ENCODE measurements around the gene CRELD2.

The CRELD2 gene

DNA sequence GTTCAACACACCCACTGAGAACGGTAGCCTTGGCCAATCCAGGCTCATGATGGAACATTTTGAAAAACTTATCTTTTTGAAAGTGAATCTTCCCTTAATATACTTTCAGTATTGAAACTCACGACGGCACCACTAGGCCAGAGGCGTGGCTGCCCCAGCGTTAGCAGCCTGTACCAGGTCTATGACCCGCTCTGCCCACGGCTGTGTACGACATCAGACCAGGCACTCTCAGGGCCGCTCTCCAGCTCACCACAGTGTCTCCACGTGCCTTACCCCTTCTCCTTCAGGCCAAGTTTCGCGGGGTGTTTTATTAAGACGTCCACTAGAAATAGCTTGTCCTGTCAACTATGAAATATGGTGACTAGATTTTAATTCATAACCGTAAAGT, 31.4 kb upstream of the CRELD2 start:
- no peak for DNase-seq (ENCODE audit: low read depth, low spot score)

DNA sequence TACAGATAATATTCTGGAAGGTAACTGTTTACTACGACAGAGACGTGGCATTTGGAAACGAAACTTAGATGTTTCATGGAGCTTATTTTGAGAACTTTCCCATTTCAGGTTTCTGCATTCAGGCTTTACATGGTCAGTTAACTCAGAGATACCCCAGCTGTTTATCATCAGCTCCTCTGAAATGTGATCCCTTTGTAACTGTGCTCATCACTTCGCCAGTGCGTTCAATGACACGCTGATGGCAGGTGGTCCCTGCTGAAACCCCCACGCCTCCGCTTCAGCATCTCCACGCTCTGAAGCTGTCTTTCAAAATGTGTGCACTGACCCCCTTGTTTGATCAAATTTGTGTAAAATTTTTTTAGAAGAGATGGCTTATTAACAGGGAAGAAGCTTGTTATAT, 30.7 kb upstream of the CRELD2 start:
- no peak for DNase-seq (ENCODE audit: low read depth, low spot score)

DNA sequence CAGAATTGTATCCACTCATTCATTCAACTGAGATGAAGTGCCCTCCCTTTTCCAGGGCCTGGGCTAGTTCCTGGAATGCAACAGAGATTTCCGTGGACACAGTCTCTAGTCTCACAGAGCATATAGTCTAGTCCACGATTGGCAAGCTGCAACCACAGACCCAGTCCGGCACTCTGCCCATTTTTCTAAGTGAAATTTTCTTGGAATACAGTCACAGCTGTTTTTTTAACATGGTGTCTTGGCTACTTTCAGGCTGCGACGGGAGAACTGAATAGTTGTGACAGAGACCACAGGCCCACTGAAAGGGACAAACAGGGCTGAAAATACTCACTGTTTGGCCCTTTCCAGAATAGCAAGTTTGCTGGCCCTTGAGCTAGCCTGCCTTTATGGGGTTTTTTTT, 29.4 kb upstream of the CRELD2 start:
- no peak for DNase-seq (ENCODE audit: low read depth, low spot score)

DNA sequence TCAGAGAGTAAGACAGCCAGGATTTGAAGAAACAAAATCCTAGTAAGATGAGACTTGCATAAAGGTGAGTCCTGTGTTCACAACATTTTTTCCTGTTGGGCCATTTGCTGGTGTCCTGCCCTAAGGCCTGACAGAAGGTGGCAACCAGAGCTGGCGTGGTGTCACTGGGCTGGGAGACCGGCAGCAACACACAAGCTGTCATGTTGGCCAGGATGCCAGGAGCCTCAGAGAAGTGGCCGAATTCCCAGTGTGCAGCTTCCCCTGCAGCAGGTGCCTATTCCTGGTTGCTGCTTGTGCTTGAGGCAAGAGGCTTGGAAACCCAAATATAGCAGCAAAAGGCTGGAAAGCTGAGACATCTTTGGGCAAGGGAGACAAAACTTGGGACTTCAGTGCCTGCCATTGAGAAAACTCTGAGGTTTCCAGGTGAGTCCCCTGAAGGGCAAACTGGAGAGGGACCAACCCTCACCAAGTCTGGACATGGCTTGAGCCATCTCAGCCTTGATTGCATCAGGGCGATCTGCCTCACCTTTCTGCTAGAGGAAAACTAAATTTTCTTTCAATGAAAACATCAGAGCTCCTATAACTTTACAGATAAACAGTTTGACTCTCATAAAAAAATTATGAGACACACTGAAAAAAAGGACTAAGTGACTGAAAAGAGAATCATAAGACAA, 26.1 kb upstream of the CRELD2 start:
- DNase-seq (ENCODE audit: low read depth, low spot score), result no peak

DNA sequence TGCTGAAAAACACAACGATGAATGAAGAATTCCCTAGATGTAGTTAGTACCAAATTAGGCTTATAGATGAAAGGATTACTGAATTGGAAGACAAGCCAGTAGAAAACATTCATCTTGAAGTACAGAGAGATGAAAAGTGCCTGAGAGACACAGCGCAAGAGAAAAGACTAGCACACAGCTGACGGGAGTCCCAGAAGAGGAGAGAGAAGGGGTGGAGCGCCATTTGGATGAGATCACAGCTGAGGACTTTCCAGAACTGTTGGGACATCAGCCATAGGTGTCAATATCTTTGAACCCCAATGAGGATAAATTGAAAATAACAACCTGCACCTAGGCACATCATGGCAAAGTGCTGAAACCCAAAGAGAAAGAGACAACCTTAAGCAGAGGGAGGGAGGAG, 25.4 kb upstream of the CRELD2 start:
- no peak for DNase-seq (ENCODE audit: low read depth, low spot score)

DNA sequence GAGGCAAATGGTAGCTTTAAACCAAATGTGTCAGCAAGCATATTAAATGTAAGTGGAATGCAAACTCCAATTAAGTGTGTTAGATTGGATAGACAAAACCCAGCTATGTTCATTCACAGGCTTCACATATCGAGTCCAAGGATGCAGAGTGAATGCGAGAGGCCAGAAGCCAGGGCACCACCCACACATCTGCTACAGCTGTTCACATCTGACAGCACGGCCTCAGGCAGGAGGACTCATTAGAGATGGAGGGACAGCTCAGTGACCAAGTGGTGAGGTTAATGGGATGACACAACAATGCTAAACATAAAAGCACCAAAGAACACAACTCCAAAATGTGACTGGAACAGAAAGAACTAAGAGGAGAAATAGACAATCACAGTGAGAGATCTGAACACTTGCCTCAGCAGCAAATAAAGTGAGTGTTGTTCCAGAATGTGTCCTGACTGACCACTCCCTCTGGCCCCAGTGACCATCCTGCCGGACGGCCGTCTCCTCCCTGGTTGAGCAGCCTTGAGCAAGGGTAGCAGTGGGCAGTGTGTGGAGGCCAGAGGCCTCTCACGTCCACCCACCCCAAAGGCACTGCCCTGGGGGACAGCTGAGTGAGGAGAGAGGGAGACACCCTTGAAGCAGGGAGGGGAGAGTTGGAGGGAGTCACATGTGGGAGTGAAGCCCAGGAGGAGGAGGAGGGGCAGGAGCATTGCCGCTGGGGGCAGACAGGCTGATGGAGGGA, 23.9 kb upstream of the CRELD2 start:
- DNase-seq (ENCODE audit: low read depth, low spot score), result no peak

DNA sequence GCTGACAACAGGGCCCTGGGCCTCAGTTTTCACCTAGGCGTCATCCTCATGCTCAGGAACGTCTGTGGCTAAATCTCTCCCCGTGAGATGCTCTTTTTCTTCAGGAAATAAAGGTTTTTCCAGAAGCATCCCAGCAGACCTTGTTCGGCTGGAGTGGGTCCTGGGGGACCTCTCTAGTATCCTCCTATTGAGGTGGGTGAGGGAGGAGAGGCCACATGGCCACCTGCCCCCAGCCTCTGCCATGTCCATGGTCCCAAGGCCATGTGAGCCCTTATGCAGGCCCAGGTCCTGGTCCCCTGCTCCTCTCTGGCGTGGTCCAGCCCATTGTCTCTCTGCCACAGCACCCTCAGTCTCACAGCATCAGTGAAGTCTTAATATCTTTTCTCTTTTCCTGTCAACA, 22.2 kb upstream of the CRELD2 start:
- DNase-seq (ENCODE audit: low read depth, low spot score), result no peak

DNA sequence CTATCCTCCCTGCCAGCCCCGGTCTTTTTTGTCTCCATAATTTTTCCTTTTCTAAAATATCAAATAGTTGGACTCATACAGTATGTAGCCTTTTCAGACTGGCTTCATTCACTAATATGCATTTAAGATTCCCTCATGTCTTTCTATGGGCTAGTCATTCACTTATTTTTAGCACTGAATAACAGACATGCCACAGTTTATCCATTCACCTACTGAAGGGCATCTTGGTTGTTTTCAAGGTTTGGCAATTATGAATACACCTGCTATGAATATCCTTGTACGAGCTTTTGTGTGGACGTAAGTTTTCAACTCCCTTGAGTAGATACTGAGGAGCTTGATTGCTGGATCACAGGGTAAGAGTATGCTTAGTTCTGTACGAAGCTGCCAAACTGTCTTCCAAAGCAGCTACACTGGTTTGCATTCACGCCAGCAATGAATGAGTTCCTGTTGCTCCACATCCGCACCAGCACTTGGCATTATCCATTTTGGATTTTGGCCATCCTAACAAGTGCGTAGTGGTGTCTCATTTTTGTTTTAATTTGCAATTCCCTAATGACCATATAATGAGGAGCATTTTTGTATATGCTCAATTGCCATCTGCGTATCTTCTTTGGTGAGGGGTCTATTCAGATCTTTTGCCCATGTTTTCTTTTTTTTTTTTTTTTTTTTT, 21.3 kb upstream of the CRELD2 start:
- DNase-seq (ENCODE audit: low read depth, low spot score), result no peak

DNA sequence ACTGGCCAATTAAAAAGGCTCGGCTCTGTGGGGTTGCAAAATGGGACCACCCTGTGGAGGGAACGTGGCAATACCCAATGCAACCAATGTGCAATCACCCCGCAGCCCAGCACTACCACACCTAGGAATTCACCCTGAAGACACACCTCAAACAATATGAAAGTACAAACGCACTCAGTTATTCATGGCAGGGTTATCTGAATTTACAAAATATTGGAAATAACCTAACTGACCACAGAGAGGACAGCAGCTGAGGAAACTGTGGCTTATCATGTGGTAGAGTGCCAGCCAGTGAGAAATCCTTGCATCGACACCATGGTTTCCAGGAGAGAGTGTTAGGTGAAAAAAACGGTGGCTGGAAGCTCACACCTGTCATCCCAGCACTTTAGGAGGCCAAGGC, 18.9 kb upstream of the CRELD2 start:
- DNase-seq (ENCODE audit: low read depth, low spot score), result no peak

DNA sequence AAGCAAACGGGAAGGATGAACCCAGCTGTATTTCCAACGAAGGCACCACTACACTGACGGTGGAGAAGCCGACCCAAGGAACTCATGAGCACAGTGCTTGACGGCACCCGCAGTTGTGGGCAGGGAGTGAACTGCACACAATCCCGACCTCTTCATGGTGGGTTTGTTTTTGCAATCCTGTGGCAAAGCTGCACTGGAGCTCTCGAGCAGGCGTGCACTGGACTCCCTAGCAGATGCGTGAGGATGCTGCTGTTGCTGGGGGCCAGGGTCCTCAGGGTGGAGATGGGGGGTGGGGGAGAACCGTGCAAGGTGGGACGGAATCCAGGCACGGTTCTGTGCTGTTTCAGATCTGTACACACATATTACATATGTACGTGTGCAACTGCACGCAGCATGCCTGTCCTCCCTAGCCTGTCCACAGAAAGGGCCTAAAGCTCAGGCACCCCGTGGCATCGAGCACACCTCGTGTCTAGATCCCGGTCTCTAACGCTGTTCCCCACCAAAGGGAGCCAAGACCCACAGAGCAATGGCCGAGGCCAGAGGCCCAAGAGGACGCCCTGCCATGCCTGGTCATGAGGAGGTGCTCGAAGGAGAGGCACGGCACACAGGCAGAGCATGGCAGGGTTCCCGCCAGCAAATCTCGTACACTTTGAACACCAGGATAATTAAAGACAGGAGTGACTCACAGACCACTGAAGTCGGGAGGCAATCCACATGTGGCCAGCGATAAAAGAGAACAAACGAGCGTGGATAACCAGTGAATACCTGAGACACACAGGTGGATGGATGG, 17.8 kb upstream of the CRELD2 start:
- no peak for DNase-seq (ENCODE audit: low read depth, low spot score)

DNA sequence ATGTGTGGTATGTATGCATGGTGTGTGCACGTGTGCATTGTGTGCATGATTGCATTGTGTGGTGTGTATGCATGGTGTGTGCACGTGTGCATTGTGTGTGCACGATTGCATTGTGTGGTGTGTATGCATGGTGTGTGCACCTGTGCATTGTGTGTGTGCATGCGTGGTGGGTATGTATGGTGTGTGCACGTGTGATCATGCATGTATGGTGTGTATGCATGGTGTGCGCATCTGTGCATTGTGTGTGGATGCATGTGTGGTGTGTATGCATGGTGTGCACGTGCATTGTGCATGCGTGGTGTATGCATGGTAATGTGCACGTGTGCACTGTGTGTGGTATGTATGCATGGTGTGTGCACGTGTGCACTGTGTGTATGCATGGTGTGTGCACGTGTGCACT, 17.0 kb upstream of the CRELD2 start:
- no peak for DNase-seq (ENCODE audit: low read depth, low spot score)

DNA sequence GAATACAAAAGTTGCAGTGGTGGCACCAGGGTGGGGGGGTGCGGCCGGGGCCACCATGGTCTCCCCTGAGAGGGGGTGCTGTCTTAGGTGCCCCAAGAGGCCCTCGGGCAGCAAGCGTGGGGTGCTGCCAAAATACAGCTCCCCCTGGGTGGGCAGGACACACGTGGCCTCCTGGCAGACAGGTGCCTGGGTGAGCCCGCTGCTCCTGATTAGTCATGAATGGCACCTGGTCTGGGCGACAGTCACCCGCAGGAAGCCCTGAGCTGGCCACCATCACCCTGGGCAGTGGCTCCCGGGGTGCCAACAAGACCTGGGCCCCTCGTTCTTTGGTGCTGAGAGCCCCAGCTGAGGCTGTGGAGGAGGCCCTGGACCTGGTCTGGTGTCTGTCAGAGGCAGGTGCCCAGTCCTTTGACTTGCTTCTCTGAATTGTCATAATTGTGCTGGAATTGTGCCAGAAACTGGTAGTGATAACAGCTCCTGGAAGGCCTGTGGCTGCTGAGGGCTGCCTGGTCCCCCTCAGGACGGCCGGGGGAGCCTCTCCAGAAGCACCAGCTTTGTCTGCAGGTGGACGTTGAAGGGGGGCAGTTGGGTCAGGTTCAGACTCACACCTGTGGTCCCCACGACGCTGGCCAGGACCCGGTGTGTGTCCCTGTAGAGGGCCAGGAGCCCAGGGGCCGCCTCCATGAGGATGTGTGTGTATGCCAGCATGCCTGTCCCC, 15.0 kb upstream of the CRELD2 start:
- no peak for DNase-seq (ENCODE audit: low read depth, low spot score)

DNA sequence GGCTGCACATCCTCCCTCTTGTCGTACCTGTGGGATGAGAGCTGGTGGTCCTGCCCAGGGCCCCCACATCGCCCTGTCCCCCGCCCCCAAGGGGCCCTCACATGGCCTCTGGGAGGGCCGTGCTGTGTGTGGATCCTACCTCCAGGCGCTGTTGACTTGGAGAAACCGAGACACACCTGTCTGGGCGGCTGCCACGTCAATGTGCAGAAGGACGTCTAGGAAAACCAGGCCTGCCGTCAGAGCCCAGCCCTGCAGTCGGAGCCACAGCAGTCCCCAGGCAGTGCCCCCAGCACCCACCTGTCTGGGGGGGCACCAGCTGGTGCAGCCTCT, 14.4 kb upstream of the CRELD2 start:
- DNase-seq (ENCODE audit: low read depth, low spot score), result no peak

DNA sequence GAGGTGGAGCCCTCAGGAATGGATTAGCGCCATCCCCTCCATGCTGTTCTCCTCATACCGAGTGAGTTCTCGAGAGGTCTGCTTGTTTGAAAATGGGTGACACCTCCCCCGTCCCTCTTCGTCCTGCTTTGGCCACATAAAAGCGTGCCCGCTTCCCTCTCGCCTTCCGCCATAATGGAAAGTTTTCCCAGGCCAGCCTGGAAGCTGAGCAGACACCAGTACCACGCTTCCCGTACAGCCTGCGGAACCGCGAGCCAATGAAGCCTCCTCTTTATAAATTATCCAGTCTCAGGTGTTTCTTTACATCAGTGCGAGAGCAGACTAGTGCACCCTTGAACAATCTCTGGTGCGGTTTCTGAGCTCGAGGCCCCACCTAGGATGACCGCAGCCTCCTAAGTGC, 13.0 kb upstream of the CRELD2 start:
- no peak for DNase-seq (ENCODE audit: low read depth, low spot score)

DNA sequence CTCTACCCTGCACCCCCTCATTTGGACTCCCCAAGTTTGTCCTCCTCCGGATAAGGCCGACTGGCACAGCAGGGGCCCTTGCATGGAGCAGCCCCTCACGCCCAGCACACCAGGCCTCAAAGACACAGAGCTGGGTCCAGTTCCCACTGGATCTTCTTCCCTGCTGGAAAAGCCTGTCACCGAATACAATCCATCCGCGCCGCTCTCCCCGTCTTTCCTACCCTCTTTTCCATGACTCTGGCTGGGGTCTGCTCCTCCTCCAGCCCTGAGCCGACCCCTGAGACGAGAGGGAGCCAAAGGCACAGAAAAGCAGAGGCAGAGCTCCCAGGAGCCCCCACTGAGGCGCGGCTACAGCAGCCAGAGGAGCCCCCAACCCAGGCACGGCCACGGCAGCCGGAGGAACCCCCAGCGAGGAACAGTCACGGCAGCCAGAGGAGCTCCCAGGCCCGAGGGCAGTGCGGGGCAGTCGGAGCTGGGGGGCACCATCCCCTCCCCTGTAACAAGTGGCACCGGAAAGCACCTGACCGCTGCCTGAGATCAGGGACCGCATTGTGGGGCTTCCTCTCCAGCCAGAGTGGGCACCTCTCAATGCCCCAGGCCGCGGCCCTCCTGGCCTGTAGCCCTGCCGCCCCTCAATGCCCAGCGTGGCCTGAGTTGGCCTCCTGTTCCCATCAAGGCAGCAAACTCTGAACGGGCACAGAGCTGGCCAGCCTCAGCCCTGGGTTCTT, 12.2 kb upstream of the CRELD2 start:
- DNase-seq (ENCODE audit: low read depth, low spot score), result no peak

DNA sequence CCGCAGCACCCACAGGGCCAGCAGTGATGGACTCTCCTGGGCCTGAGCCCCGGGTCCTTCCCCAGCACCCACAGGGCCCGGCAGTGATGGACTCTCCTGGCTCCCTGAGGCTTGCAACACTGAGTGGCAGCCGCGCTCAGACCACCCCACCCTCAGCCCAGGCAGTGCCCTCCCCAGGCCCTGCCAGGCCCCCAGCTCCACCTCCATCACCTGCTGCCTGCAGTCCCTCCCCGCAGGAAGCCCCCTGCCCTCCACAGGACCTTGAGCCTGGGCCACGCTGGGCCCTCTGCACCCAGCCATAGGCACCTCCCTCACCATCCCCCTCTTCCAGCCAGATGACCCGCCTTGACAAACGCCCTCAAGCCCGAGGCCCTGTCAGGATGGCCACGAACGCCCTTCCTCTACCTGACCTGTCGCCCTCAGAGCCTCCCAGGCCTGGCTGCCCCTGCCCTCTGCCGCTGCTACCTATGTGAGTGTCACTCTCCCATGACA, 11.6 kb upstream of the CRELD2 start:
- DNase-seq (ENCODE audit: low read depth, low spot score), result no peak

DNA sequence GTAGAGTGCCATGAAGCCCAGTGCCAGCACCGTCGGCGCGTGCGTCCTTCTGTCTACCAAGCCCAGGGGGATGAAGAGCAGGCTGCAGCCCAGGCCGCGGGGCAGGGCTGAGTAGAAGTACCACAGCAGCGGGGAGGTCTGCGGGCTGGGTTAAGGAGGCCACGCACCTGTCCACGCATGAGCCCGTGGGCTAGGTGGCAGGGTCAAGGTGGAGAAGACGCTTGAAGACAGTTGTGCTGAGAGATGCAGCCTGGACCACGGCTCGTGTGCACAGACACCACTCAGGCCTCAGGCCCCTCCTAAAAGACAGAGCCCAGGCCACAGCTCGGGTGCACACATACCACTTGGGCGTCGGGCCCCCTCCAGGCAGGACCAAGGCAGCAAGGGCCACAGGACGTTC, 10.6 kb upstream of the CRELD2 start:
- no peak for DNase-seq (ENCODE audit: low read depth, low spot score)

DNA sequence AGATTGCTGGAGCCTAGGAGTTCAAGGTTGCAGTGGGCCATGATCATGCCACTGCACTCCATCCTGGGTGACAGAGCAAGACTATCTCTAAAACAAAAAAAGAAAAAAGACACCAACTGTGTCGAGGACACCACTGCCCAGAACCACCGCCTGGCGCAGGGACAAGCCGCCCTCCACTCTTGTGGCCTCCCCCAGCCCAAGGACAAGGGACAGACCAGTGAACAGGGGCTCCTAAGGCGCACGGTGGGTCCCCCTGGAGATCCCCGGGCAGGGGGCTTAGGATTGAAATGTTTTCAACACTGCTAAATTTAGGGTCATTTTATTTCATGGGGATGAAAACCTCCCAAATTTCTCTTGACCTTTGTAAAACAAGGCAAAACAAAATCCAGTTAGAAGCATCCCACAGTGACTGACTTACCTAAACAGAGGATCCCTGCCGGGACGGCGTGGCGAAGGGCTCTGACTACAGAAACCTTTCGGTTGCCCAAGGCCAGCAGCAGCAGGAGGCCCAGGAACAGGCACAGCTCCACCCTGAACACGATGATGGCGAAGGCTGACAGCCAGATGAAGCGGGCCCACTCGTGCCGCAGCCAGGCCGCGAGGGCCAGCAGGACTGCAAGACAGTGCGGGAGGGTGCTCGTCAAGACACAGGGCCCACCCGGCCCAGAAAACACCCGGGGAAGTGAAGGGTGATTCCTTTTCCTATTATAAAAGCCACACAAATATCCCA, 8.8 kb upstream of the CRELD2 start:
- DNase-seq (ENCODE audit: low read depth, low spot score), result no peak

DNA sequence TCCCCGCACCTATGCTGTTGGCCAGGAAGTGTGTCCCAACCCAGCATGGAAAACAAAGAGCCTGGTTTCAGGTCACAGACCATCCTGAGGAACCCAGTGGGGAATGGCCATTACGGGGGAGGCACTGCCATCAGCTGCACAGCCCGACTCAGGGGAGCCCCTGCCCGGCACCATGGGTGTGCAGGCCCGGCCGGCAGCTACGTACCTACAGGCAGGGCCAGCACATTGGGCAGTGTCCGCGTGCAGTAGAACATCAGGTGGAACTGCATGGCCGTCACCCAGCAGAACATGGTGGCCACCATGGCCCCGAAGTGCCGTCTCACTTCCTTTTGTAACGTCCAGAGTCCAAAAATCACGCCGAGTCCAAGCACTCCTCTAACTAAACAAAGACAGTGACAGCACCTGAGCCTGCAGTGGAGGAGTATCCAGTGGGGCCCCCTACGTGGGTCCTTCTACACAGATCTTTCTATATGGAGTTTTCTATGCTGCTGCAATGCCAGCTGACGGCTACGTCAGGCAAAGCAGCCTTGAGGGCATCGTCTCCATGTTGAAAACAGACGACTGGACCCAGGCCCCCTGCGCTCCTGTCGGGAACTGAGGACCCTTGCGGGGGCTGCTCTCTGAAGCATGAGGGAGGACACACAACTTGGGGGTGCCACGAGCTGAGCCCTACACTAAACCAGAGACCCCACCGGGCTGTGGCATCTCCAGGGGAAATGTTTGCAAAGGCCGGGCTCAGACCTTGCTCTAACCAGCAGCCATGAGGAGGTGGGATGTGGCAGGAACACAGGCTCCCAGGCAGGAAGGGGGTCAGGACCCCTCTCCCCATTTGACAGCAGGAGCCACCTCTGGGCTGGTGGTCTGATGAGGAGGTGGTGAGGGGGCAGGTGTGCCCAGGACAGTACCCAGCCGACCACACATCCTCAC, 7.9 kb upstream of the CRELD2 start:
- no peak for DNase-seq (ENCODE audit: low read depth, low spot score)
